Peyer's patch (tissue), 4 donors: Measurements from ENCODE around the gene GPER1. TPM values are rescaled to one million over a fixed set of nuclear protein-coding genes. Genes with fewer than 3 reads are reported as not detected.

ENCODE experiments used
- DNase-seq, 3 donors: peaks; one replicate each; pipeline ENCODE4 v3.0.0-alpha.2; 2017 to 2019
- H3K27ac ChIP-seq, 4 donors: fragments of 200-600 bp; sonication (generic); one replicate each; pipeline ENCODE4 v1.5.1; 2016 to 2019
- H3K27me3 ChIP-seq, 2 donors: fragments of 200-600 bp; sonication (generic); one replicate each; pipeline ENCODE4 v1.5.1; 2019
- H3K36me3 ChIP-seq, 3 donors: fragments of 200-600 bp; sonication (generic); one replicate each; pipeline ENCODE4 v1.5.1; 2016 to 2019
- H3K4me1 ChIP-seq, 4 donors: fragments of 200-600 bp; sonication (generic); one replicate each; pipeline ENCODE4 v1.5.1; 2016 to 2019
- H3K4me3 ChIP-seq, 4 donors: fragments of 200-600 bp; sonication (generic); 1 replicate in 3 of 4; 2 replicates in 1 of 4; pipeline ENCODE4 v1.5.1; 2016 to 2019; ENCODE audit warnings: mild to moderate bottlenecking in 1 of 4
- H3K9me3 ChIP-seq, 4 donors: fragments of 200-600 bp; sonication (generic); one replicate each; pipeline ENCODE4 v1.5.1; 2016 to 2019; ENCODE audit warnings: mild to moderate bottlenecking in 1 of 4
- POLR2A ChIP-seq, 2 donors: fragments of 450-650 bp; IDR thresholded peaks; one replicate each; pipeline ENCODE4 v1.5.1; 2017; ENCODE audit warnings: antibody characterized with exemption in 2 of 2, mild to moderate bottlenecking in 2 of 2, moderate library complexity in 2 of 2
- total RNA-seq, 4 donors: library from RNA; depleted of rRNA; stranded (reverse); fragments of >200 nt; gene quantifications; one replicate each; pipeline ENCODE4 v1.1.0, GENCODE V29; 2016
- TF ChIP-seq, protein P1 (sequence below), 6 experiments: fragments of 450-650 bp in 4 of 6; fragments of 200-600 bp in 2 of 6; sonication (generic) in 1 of 6; IDR thresholded peaks; one replicate each; pipeline ENCODE4 v1.5.1; 2017 to 2019; ENCODE audit warnings: antibody characterized with exemption in 6 of 6, mild to moderate bottlenecking in 3 of 6, moderate library complexity in 1 of 6

Gene GPER1
- total RNA-seq, 4 donors from 2014 or later, result 0.53 to 8.3 (median 2.1) TPM

DNA sequence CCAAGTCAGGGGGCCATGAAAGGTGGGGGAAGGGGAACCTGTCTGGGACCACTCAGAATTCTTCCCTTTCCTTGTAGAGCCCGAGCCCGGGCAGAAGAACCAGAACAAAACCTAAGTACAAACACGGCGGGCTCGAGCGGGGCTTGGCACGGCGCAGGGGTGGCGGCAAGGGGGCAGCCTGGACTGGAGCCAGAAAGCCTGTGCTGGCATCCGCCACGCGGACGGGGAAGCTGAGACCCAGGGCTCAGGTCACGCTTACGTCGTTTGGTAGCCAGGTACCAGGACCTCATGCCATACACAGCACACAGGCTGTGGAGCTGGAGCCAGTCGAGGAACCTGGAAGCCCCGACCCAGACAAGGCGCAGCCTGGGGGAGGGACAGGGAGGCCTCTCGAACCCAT is 6.6 kb upstream of the GPER1 start:
- Histone ChIP-seq H3K27ac (no peak overlapping the region), H3K4me1 (peaks cover 0 to 5% (median 0%) of the 10 kb centered on the region in 4 donors), H3K36me3 (no peaks in the 10 kb centered on the region), H3K4me3 (no peak overlapping the region), H3K9me3 (no peaks in the 10 kb centered on the region), H3K27me3 (no peaks in the 10 kb centered on the region)
- TF ChIP-seq POLR2A (IDR thresholded peaks at IDR 0.05), result no peak
- TF ChIP-seq, protein P1, sequence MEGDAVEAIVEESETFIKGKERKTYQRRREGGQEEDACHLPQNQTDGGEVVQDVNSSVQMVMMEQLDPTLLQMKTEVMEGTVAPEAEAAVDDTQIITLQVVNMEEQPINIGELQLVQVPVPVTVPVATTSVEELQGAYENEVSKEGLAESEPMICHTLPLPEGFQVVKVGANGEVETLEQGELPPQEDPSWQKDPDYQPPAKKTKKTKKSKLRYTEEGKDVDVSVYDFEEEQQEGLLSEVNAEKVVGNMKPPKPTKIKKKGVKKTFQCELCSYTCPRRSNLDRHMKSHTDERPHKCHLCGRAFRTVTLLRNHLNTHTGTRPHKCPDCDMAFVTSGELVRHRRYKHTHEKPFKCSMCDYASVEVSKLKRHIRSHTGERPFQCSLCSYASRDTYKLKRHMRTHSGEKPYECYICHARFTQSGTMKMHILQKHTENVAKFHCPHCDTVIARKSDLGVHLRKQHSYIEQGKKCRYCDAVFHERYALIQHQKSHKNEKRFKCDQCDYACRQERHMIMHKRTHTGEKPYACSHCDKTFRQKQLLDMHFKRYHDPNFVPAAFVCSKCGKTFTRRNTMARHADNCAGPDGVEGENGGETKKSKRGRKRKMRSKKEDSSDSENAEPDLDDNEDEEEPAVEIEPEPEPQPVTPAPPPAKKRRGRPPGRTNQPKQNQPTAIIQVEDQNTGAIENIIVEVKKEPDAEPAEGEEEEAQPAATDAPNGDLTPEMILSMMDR (IDR thresholded peaks at IDR 0.05), result no peak
- no peak for DNase-seq

DNA sequence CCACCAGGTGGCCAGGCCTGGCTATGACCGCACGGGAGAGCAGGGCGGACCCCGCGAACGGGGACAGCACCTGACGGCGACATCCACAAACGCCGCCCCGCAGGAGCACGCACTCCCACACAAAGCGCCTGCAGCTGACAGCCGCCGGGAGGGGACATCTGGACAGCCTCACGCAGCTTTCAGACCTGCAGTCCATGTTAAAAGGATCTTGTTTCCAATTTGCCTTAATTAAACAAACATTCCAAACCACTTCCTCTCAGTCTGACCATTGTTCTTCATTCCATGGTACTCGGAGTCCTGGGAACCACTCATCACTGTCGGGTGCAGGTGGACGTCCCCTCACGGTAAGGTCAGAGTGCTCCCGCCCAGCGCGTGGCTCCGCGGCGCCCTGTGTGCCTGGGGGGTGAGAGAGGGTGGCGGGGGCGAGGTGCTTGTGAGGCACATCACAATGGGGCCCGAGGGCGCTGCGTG is 5.9 kb upstream of the GPER1 start:
- Histone ChIP-seq H3K4me1 (peaks cover 0 to 6% (median 4%) of the 10 kb centered on the region in 4 donors), H3K4me3 (no peak overlapping the region), H3K27ac (no peak overlapping the region), H3K36me3 (no peaks in the 10 kb centered on the region), H3K27me3 (no peaks in the 10 kb centered on the region), H3K9me3 (no peaks in the 10 kb centered on the region)
- TF ChIP-seq POLR2A (IDR thresholded peaks at IDR 0.05), result no peak
- TF ChIP-seq, protein P1 (IDR thresholded peaks at IDR 0.05), result no peak
- DNase-seq, result no peak

DNA sequence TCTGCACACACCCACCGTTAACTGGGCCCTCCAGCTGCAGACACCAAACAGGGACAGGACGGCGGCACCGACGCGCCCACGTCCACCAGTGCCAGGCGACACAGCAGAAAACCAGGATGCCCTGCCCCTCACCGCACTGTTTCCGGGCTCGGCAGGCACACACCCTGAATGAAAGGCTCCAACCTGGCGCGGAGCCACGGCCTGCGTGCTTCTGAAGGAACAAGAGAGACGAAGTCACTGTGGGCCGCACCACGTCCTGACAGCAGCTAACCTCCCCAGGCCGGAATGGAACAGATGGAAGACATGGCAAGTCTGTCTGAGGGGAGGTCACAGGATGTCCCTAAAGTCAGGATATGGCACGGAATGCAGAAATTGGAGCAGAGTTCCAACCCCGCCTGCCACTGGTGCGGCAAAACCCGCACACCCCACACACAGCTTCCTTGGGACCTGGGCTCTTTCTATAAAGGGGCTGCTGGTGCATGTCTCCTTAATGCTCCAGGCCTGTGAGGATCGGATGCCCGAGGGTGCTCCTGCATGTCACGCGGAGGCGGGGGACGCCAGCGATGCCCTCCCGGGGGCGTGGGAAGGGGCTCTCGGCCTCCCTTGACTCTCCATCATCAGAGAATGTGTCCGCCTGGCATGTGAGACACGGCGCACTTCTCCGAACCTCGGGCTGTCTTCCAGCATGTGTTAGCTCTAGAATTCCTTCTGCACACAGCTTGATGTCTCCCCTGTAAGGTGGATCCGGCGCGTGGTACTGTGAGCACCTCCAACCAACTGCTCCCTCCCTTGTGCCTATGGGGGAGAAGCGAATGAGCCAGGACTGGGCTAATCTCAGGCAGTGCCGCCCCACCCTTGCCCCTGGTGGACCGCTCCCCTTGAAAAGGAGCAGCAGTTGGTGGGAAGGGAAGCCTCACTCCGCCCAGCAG is 3.9 kb upstream of the GPER1 start:
- Histone ChIP-seq H3K27me3 (no peaks in the 10 kb centered on the region), H3K9me3 (no peaks in the 10 kb centered on the region), H3K36me3 (no peaks in the 10 kb centered on the region), H3K4me3 (no peak overlapping the region), H3K4me1 (peaks cover 0 to 17% (median 8%) of the 10 kb centered on the region in 4 donors), H3K27ac (no peak overlapping the region)
- DNase-seq, result peak in 1 of 3 donors; percentile 73
- TF ChIP-seq, protein P1 (IDR thresholded peaks at IDR 0.05), result no peak
- no peak for TF ChIP-seq POLR2A (IDR thresholded peaks at IDR 0.05)

DNA sequence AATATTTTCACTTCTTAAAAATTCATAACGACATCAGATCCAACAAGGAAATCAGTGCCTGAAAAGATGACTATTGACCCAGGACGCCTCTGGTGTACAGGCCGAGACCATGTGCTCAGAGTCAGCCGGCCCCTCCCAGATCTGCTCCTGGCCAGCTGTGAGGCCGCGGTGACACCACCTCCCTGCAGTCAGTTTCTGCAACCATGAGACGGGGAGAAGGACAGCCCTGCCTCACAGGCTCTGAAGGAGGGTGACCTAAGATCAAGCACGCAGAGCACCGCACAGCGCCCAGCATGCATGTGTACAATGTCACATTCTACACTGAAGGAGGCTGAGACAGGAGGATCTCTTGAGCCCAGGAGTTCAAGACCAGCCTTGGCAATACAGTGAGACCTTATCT is 2.6 kb upstream of the GPER1 start:
- Histone ChIP-seq H3K9me3 (no peaks in the 10 kb centered on the region), H3K36me3 (no peaks in the 10 kb centered on the region), H3K27ac (no peak overlapping the region), H3K4me3 (no peak overlapping the region), H3K4me1 (peaks cover 0 to 17% (median 8%) of the 10 kb centered on the region in 4 donors), H3K27me3 (no peaks in the 10 kb centered on the region)
- DNase-seq, result no peak
- TF ChIP-seq POLR2A (IDR thresholded peaks at IDR 0.05), result no peak
- TF ChIP-seq, protein P1 (IDR thresholded peaks at IDR 0.05), result no peak

DNA sequence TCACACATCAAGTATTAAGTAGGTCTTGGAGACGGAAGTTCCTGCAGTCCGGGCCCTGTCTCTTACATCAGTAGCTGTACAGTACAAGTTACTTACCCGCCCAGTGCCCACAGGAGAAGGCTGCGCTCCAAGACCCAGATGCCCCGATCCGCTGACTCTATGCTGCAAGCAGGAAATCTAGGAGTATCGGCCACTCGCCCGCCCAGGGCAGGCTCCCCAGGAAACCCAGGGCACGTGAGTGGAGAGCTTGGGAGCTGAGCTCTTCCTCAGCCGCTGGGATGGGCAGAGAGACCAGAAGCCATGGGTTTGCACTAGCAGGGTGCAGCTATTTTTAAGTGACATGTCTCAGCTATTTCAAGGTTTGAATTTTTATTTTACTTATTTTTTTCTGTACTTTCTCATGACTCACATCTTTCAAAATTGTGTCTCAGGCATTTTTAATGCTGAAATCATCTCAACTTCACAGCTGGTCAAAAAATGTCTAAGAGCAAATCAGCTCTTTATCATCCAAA is 1.9 kb upstream of the GPER1 start:
- Histone ChIP-seq H3K4me1 (peaks cover 0 to 17% (median 8%) of the 10 kb centered on the region in 4 donors), H3K4me3 (no peak overlapping the region), H3K27ac (peak overlapping the region in 1 of 4 donors; percentile 75), H3K27me3 (no peaks in the 10 kb centered on the region), H3K36me3 (no peaks in the 10 kb centered on the region), H3K9me3 (no peaks in the 10 kb centered on the region)
- no peak for TF ChIP-seq POLR2A (IDR thresholded peaks at IDR 0.05)
- TF ChIP-seq, protein P1 (IDR thresholded peaks at IDR 0.05), result no peak
- DNase-seq, result no peak
